GM12878 (cell line): Measurements from ENCODE around the gene CFAP54. TPM values are rescaled to one million over a fixed set of nuclear protein-coding genes. Genes with fewer than 3 reads are reported as not detected.

Experiments used
- ATAC-seq: fragments of 200-7000 bp; cut with Tn5 transposase; 3 replicates; pipeline ENCODE4 v1.9.1; 2020; ENCODE audit warnings: mild to moderate bottlenecking, moderate library complexity
- BruUV-seq: library from RNA; stranded (reverse); fragments of 400-500 nt; replicated peaks from 2 replicates; lab custom pipeline; 2021; lab: Mats Ljungman, UMichigan
- CTCF ChIA-PET: fragments of 300-600 bp; sonication (Branson Sonifier 250); formaldehyde crosslinking; extraction: SDS; loops from one replicate; lab custom pipeline; 2021; ENCODE audit warnings: inconsistent platforms; lab: Yijun Ruan, JAX
- POLR2A ChIA-PET: fragments of 350-600 bp; formaldehyde crosslinking; extraction: SDS; loops from one replicate; lab custom pipeline; 2021; ENCODE audit warnings: inconsistent platforms; lab: Charles Lee
- RAD21 ChIA-PET: fragments of 300-600 bp; sonication (Branson Sonifier 250); formaldehyde crosslinking; loops from one replicate; lab custom pipeline; 2023; ENCODE audit warnings: antibody characterized with exemption; ENCODE audit not compliant: unreplicated experiment; lab: Charles Lee
- SMC1A ChIA-PET: fragments of 300-600 bp; sonication (Branson Sonifier 250); formaldehyde crosslinking; loops from one replicate; lab custom pipeline; 2023; ENCODE audit not compliant: unreplicated experiment, uncharacterized antibody; lab: Charles Lee
- DNase-seq: peaks from one replicate; pipeline ENCODE4 v3.0.0-alpha.2; 2011; ENCODE audit warnings: low read depth, low spot score
- FAIRE-seq: peaks from 3 replicates; lab custom pipeline; 2011; peaks lifted over from hg19 to GRCh38; lab: Jason Lieb, UNC
- H2AFZ ChIP-seq: 2 replicates; pipeline ENCODE4 v1.6.0; 2011; ENCODE audit warnings: low read depth, low read length, control low read depth; ENCODE audit not compliant: control insufficient read depth
- H3K27ac ChIP-seq: 2 replicates; pipeline ENCODE4 v1.5.1; 2011; ENCODE audit warnings: control low read depth; ENCODE audit not compliant: control insufficient read depth, insufficient read depth
- H3K27me3 ChIP-seq, 2 experiments: replicated peaks in 1 of 2; 2 replicates each; pipeline versions ENCODE4 v1.6.0 to v1.6.1; 2011; ENCODE audit warnings: low read length in 1 of 2; ENCODE audit not compliant: control insufficient read depth in 2 of 2, insufficient read depth in 2 of 2
- H3K36me3 ChIP-seq, 2 experiments: 2 replicates each; pipeline ENCODE4 v1.5.1; 2011; ENCODE audit warnings: low read length in 1 of 2; ENCODE audit not compliant: control insufficient read depth in 2 of 2, insufficient read depth in 2 of 2
- H3K4me1 ChIP-seq: 2 replicates; pipeline ENCODE4 v1.6.1; 2011; ENCODE audit warnings: mild to moderate bottlenecking, low read length, moderate library complexity, mixed read lengths; ENCODE audit not compliant: control insufficient read depth, insufficient read depth
- H3K4me2 ChIP-seq: 2 replicates; pipeline ENCODE4 v1.6.0; 2011; ENCODE audit warnings: control low read depth; ENCODE audit not compliant: control insufficient read depth, insufficient read depth
- H3K4me3 ChIP-seq: fragments of 200-600 bp; sonication (generic); 2 replicates; pipeline ENCODE4 v1.5.1; 2016
- H3K79me2 ChIP-seq: 2 replicates; pipeline ENCODE4 v1.6.0; 2011; ENCODE audit warnings: low read length; ENCODE audit not compliant: control insufficient read depth, insufficient read depth
- H3K9ac ChIP-seq: 2 replicates; pipeline ENCODE4 v1.8.0; 2011; ENCODE audit warnings: low read length, control low read depth, mixed read lengths; ENCODE audit not compliant: control insufficient read depth, insufficient read depth
- H3K9me3 ChIP-seq: replicated peaks from 3 replicates; pipeline ENCODE4 v1.5.1; 2011; ENCODE audit warnings: mild to moderate bottlenecking, low read length; ENCODE audit not compliant: control insufficient read depth, insufficient read depth
- H4K20me1 ChIP-seq: 2 replicates; pipeline ENCODE4 v1.6.0; 2011; ENCODE audit not compliant: control insufficient read depth, insufficient read depth
- NFXL1 ChIP-seq: fragments of 450-650 bp; IDR thresholded peaks from 2 replicates; pipeline ENCODE4 v1.6.1; 2017; ENCODE audit warnings: antibody characterized with exemption, mild to moderate bottlenecking, borderline replicate concordance
- SMAD1 ChIP-seq: fragments of 450-650 bp; IDR thresholded peaks from 2 replicates; pipeline ENCODE4 v1.6.1; 2018; ENCODE audit warnings: mild to moderate bottlenecking, low read depth; ENCODE audit not compliant: partially characterized antibody
- in situ Hi-C: fragments of 300-500 bp; cut with MboI; formaldehyde crosslinking; loops from 9 replicates; pipeline ENCODE4 v1.14.3; 2018; ENCODE audit warnings: mixed read lengths
- intact Hi-C: fragments of 100-400 bp; cut with micrococcal nuclease; formaldehyde crosslinking; loops from one replicate; pipeline ENCODE4 v1.14.2; 2022; ENCODE audit not compliant: unreplicated experiment
- polyA plus RNA-seq, 11 experiments: library from polyadenylated mRNA; depleted of rRNA in 4 of 11; unstranded in 6 of 11; stranded (reverse) in 5 of 11; fragments of >200 nt; fragmentation: Nextera tagmentation in 4 of 11; fragmentation: Illumina TruSeq in 1 of 11; extraction: Ambion mirVana in 4 of 11; extraction: Trizol in 1 of 11; gene quantifications; 1 replicate in 1 of 11; 2 replicates in 10 of 11; pipeline versions ENCODE4 v1.2.1 to v1.2.3, GENCODE V29; 2011 to 2016; ENCODE audit warnings: inconsistent platforms in 2 of 11, missing spikeins in 2 of 11, low read depth in 1 of 11
- total RNA-seq, 4 experiments: library from RNA; depleted of rRNA in 3 of 4; stranded (reverse); fragments of >200 nt in 3 of 4; fragmentation: Illumina TruSeq in 1 of 4; extraction: Trizol in 1 of 4; gene quantifications; 2 replicates each; pipeline versions ENCODE4 v1.2.1 to v1.2.3, GENCODE V29; 2013 to 2021
- TF ChIP-seq, protein P1 (sequence below): fragments of 450-650 bp; IDR thresholded peaks from 2 replicates; pipeline ENCODE4 v1.6.1; 2016; ENCODE audit warnings: mild to moderate bottlenecking, moderate library complexity, borderline replicate concordance

CFAP54 gene
- total and polyA plus RNA-seq, 10 of the 15 experiments (the other 5 are each of a cell fraction or from before 2014, with no cell fraction given) = 0.19 to 1.5 (median 0.56) TPM

GRCh38 chr12:96570579-96570978 is 81.2 kb downstream of the CFAP54 start:
- Histone ChIP-seq H3K79me2 (no peaks in the 10 kb centered on the region), H3K4me1 (peaks cover 20% of the 10 kb centered on the region), H3K27me3 (no peaks in the 10 kb centered on the region), H3K27ac (peak overlapping the region; percentile 88), H3K36me3 (no peaks in the 10 kb centered on the region), H2AFZ (peak overlapping the region; percentile 30; the same call in 1 of the 2 replicates), H3K9ac (peak overlapping the region; percentile 37), H3K4me2 (peak overlapping the region; percentile 88), H4K20me1 (no peaks in the 10 kb centered on the region), H3K9me3 (peaks cover 14% of the 10 kb centered on the region), H3K4me3 (peak overlapping the region; percentile 22; the same call in 1 of the 2 replicates)
- intact Hi-C loops (loop anchor here (2.0 kb wide), 1 partner anchor 54 kb away; no protein-coding TSS in a partner anchor), in situ Hi-C loops (loop anchor here (5.0 to 10.0 kb wide), 2 partner anchors 412 to 734 kb away; no protein-coding TSS in a partner anchor)
- BruUV-seq = no TSS peak
- POLR2A ChIA-PET = interaction anchor here (0.7 to 1.5 kb wide), 4 partner anchors 19 to 53 kb away, joined by 3 to 10 read pairs (median 6); no protein-coding TSS in a partner anchor
- TF ChIP-seq, protein P1, sequence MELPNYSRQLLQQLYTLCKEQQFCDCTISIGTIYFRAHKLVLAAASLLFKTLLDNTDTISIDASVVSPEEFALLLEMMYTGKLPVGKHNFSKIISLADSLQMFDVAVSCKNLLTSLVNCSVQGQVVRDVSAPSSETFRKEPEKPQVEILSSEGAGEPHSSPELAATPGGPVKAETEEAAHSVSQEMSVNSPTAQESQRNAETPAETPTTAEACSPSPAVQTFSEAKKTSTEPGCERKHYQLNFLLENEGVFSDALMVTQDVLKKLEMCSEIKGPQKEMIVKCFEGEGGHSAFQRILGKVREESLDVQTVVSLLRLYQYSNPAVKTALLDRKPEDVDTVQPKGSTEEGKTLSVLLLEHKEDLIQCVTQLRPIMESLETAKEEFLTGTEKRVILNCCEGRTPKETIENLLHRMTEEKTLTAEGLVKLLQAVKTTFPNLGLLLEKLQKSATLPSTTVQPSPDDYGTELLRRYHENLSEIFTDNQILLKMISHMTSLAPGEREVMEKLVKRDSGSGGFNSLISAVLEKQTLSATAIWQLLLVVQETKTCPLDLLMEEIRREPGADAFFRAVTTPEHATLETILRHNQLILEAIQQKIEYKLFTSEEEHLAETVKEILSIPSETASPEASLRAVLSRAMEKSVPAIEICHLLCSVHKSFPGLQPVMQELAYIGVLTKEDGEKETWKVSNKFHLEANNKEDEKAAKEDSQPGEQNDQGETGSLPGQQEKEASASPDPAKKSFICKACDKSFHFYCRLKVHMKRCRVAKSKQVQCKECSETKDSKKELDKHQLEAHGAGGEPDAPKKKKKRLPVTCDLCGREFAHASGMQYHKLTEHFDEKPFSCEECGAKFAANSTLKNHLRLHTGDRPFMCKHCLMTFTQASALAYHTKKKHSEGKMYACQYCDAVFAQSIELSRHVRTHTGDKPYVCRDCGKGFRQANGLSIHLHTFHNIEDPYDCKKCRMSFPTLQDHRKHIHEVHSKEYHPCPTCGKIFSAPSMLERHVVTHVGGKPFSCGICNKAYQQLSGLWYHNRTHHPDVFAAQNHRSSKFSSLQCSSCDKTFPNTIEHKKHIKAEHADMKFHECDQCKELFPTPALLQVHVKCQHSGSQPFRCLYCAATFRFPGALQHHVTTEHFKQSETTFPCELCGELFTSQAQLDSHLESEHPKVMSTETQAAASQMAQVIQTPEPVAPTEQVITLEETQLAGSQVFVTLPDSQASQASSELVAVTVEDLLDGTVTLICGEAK = peak; percentile 32; the same call in 1 of the 2 replicates
- TF ChIP-seq NFXL1 = no peak
- no peak for TF ChIP-seq SMAD1
- no peak for FAIRE-seq
- ATAC-seq = peak; percentile 50
- SMC1A ChIA-PET = interaction anchor here (0.9 to 3.5 kb wide), 14 partner anchors 9 to 167 kb away, joined by 3 to 30 read pairs (median 6); no protein-coding TSS in a partner anchor
- CTCF ChIA-PET = interaction anchor here (0.6 to 2.7 kb wide), 7 partner anchors 10 to 69 kb away, joined by 3 to 19 read pairs (median 4); no protein-coding TSS in a partner anchor
- RAD21 ChIA-PET = interaction anchor here (1.0 to 3.1 kb wide), 18 partner anchors 9 to 1831 kb away, joined by 3 to 42 read pairs (median 4); partner anchors contain the start of gene CDK17
- DNase-seq = no peak
